ENCODE data around the gene MAGEA4.

DNA sequence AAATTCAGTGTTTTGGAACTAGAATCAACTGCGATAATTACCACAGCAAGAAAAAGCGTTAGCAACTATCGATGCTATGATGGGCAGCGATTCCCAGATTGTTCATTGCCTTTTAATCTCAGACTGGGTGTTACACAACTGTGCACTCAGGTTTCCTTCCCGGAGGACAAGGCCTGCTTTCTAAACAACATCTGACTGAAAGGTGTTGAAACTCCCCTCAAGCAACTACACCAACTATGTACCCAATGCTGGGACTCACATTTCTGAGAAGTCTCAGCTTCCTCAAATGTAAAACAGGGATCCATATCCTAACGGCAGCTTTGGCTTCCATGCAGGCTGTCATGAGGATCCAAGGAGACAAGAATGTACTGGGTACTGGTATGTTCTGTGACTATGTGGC, 53.5 kb downstream of the MAGEA4 start:
- TF ChIP-seq, protein P1, sequence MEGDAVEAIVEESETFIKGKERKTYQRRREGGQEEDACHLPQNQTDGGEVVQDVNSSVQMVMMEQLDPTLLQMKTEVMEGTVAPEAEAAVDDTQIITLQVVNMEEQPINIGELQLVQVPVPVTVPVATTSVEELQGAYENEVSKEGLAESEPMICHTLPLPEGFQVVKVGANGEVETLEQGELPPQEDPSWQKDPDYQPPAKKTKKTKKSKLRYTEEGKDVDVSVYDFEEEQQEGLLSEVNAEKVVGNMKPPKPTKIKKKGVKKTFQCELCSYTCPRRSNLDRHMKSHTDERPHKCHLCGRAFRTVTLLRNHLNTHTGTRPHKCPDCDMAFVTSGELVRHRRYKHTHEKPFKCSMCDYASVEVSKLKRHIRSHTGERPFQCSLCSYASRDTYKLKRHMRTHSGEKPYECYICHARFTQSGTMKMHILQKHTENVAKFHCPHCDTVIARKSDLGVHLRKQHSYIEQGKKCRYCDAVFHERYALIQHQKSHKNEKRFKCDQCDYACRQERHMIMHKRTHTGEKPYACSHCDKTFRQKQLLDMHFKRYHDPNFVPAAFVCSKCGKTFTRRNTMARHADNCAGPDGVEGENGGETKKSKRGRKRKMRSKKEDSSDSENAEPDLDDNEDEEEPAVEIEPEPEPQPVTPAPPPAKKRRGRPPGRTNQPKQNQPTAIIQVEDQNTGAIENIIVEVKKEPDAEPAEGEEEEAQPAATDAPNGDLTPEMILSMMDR (tag by site-specific recombination; IDR thresholded peaks at IDR 0.05) = no peak
- no peak for TF ChIP-seq ZNF529 (tag by site-specific recombination; IDR thresholded peaks at IDR 0.05; ENCODE audit: insufficient replicate concordance)
- no peak for TF ChIP-seq TCF7L2 (IDR thresholded peaks at IDR 0.05; ENCODE audit: borderline replicate concordance, low read depth, low read length)
- no peak for TF ChIP-seq REST (tag by site-specific recombination; IDR thresholded peaks at IDR 0.05)
- no peak for TF ChIP-seq ZNF830 (tag by site-specific recombination; IDR thresholded peaks at IDR 0.05; ENCODE audit: low read depth)
- no peak for TF ChIP-seq ZNF292 (tag by site-specific recombination; IDR thresholded peaks at IDR 0.05; ENCODE audit: borderline replicate concordance, low read depth)
- no peak for TF ChIP-seq GLIS2 (tag by site-specific recombination; IDR thresholded peaks at IDR 0.05)
- TF ChIP-seq ZNF37A (tag by site-specific recombination; IDR thresholded peaks at IDR 0.05) = no peak
- TF ChIP-seq, protein P2, sequence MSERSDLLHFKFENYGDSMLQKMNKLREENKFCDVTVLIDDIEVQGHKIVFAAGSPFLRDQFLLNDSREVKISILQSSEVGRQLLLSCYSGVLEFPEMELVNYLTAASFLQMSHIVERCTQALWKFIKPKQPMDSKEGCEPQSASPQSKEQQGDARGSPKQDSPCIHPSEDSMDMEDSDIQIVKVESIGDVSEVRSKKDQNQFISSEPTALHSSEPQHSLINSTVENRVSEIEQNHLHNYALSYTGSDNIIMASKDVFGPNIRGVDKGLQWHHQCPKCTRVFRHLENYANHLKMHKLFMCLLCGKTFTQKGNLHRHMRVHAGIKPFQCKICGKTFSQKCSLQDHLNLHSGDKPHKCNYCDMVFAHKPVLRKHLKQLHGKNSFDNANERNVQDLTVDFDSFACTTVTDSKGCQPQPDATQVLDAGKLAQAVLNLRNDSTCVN (tag by site-specific recombination; optimal IDR thresholded peaks at IDR 0.05) = no peak
- no peak for TF ChIP-seq ZNF394 (tag by site-specific recombination; IDR thresholded peaks at IDR 0.05; ENCODE audit: borderline replicate concordance)
- no peak for TF ChIP-seq ZXDB (tag by site-specific recombination; IDR thresholded peaks at IDR 0.05)
- TF ChIP-seq ZNF362 (tag by site-specific recombination; IDR thresholded peaks at IDR 0.05) = no peak
- TF ChIP-seq YY1 (tag by site-specific recombination; IDR thresholded peaks at IDR 0.05) = no peak
